GM13977 (cell line): ENCODE measurements around the gene SIAH2.
A peak's percentile ranks its signal among the peaks of the same experiment; 100 is the strongest.

Experiments used
- DNase-seq: peaks from one replicate; pipeline ENCODE4 v3.0.0; 2012; ENCODE audit warnings: low spot score
- in situ Hi-C: fragments of 300-500 bp; cut with MboI; formaldehyde crosslinking; loops from one replicate; pipeline ENCODE4 v1.12.0; 2022; ENCODE audit warnings: low sequenced_read_pairs, low pct_unique_long_range_greater_than_20kb, mixed read lengths, inconsistent platforms; ENCODE audit not compliant: unreplicated experiment
- TF ChIP-seq, protein P1 (sequence below): IDR thresholded peaks from 2 replicates; pipeline ENCODE4 v1.5.1; 2012; ENCODE audit warnings: mild to moderate bottlenecking, control low read depth; ENCODE audit not compliant: insufficient read depth; ENCODE audit errors: extremely low read depth, missing control alignments

SIAH2 gene

GRCh38 chr3:150721285-150722130 is 41.5 kb downstream of the SIAH2 start:
- in situ Hi-C loops, result no loop called here
- peak; percentile 71 for DNase-seq
- TF ChIP-seq, protein P1, sequence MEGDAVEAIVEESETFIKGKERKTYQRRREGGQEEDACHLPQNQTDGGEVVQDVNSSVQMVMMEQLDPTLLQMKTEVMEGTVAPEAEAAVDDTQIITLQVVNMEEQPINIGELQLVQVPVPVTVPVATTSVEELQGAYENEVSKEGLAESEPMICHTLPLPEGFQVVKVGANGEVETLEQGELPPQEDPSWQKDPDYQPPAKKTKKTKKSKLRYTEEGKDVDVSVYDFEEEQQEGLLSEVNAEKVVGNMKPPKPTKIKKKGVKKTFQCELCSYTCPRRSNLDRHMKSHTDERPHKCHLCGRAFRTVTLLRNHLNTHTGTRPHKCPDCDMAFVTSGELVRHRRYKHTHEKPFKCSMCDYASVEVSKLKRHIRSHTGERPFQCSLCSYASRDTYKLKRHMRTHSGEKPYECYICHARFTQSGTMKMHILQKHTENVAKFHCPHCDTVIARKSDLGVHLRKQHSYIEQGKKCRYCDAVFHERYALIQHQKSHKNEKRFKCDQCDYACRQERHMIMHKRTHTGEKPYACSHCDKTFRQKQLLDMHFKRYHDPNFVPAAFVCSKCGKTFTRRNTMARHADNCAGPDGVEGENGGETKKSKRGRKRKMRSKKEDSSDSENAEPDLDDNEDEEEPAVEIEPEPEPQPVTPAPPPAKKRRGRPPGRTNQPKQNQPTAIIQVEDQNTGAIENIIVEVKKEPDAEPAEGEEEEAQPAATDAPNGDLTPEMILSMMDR, result peak; percentile 78

GRCh38 chr3:150720444-150720843 is 42.5 kb downstream of the SIAH2 start:
- TF ChIP-seq, protein P1, result no peak
- no peak for DNase-seq
- in situ Hi-C loops, result no loop called here

DNA sequence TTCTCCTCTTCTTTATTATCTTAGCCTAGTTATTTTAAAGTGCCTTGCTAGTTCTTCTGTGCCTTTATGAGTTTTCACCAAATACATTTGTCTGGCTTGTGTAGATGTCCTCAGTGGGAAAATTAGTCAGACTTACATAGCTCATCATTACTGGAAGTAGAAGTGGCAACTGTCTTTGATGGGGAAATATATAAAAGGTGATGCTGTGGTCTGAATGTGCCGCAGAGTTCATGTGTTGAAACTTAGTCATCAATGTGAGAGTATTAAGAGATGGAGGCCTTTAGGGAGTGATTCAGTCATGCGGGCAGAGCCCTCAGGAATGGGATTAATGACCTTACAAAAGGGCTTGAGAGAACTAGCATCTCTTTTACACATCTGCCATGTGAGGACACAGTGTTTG is 52.9 kb downstream of the SIAH2 start:
- in situ Hi-C loops, result no loop called here
- TF ChIP-seq, protein P1, result no peak
- no peak for DNase-seq

GRCh38 chr3:150703756-150704344 is 59.1 kb downstream of the SIAH2 start, which contains the start of gene ERICH6:
Gene ERICH6, minus strand, starts transcription at chr3:150703920. Its CDS starts 22 bp downstream, at chr3:150703898.
- in situ Hi-C loops, result no loop called here
- DNase-seq, result peak; percentile 90
- TF ChIP-seq, protein P1, result no peak

DNA sequence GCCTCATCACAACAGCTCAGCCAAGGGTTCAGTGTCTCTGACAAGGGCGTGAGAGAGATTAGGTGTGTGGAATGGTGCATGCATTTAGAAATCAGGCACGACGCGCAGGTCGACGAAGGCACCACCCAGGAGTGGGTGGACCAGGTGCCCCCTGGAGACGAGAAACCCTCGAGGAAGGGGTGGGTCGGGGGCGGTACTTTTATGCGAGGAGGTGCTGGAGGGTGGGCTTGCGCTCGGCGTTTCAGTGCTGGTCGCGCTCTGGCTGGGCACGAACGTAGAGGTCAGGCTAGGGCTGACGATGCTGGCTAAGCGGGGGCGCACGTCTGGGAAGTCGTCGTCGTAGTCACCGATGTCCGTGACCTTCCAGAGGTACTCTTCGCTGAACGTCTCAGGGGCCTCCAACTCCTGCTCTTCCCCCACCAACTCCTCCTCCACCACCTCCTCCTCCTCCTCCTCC is 59.6 kb downstream of the SIAH2 start:
- DNase-seq, result peak; percentile 38
- in situ Hi-C loops, result no loop called here
- TF ChIP-seq, protein P1, result no peak

DNA sequence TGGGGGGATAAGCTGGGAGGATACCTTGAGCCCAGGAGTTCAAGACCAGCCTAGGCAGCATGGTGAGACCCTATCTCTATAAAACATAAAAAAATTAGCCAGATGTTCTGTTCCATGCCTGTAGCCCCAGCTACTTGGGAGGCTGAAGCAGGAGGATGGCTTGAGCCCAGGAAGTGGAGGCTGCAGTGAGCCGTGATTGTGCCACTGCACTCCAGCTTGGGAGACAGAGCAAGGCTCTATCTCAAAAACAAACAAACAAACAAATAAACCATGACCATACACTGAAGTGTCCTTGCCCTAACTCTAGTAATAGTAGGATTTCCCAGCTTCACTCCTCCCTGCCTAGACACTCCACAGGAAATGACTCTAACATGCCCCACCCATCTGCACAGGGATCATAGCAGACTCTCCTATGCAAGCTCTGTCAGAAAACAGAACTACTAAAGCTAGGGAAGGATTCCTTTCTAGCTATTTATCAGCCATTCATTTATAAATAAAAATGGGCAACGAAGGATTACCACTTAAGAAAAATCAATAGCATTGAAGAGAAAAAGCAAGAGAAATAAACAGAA is 63.8 kb downstream of the SIAH2 start:
- no peak for DNase-seq
- TF ChIP-seq, protein P1, result no peak
- in situ Hi-C loops, result no loop called here
